ENCODE measurements around the gene DNER.

DNA sequence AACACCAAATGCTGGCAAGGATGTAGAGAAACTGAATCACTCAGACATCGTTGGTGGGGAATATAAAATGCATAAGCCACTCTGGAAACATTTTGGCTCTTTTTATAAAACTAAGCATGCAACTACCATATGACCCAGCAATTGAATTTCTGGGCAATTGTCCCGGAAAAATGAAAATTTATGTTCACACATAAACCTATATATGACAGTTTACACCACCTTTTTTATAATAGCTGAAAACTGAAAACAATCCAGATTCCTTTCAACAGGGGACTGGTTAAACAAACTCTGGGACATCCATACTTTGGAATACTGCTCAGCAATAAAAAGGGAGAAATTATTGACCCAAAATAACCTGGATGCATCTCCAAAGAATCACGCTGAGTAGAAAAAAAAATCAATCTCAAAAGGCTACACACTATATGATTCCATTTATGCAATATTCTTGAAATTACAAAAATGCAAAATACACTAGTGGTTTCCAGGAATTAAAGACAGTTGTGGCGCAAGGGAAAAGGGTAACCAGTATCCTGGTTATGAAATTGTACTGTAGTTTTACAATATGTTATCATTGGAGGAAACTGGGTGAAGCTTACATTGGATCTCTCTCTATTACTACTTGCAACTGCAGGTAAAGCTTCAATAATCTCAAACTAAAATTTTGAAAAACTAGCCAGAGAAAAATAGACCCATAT, 313.0 kb downstream of the DNER start:
- TF ChIP-seq, protein P1, sequence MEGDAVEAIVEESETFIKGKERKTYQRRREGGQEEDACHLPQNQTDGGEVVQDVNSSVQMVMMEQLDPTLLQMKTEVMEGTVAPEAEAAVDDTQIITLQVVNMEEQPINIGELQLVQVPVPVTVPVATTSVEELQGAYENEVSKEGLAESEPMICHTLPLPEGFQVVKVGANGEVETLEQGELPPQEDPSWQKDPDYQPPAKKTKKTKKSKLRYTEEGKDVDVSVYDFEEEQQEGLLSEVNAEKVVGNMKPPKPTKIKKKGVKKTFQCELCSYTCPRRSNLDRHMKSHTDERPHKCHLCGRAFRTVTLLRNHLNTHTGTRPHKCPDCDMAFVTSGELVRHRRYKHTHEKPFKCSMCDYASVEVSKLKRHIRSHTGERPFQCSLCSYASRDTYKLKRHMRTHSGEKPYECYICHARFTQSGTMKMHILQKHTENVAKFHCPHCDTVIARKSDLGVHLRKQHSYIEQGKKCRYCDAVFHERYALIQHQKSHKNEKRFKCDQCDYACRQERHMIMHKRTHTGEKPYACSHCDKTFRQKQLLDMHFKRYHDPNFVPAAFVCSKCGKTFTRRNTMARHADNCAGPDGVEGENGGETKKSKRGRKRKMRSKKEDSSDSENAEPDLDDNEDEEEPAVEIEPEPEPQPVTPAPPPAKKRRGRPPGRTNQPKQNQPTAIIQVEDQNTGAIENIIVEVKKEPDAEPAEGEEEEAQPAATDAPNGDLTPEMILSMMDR (IDR thresholded peaks at IDR 0.05): no peak
- TF ChIP-seq, protein P2, sequence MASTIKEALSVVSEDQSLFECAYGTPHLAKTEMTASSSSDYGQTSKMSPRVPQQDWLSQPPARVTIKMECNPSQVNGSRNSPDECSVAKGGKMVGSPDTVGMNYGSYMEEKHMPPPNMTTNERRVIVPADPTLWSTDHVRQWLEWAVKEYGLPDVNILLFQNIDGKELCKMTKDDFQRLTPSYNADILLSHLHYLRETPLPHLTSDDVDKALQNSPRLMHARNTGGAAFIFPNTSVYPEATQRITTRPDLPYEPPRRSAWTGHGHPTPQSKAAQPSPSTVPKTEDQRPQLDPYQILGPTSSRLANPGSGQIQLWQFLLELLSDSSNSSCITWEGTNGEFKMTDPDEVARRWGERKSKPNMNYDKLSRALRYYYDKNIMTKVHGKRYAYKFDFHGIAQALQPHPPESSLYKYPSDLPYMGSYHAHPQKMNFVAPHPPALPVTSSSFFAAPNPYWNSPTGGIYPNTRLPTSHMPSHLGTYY (CRISPR knock-in tag; IDR thresholded peaks at IDR 0.05): no peak
- TF ChIP-seq, protein P3, sequence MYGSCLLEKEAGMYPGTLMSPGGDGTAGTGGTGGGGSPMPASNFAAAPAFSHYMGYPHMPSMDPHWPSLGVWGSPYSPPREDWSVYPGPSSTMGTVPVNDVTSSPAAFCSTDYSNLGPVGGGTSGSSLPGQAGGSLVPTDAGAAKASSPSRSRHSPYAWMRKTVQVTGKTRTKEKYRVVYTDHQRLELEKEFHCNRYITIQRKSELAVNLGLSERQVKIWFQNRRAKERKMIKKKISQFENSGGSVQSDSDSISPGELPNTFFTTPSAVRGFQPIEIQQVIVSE (CRISPR knock-in tag; IDR thresholded peaks at IDR 0.05; ENCODE audit: borderline replicate concordance): no peak
- TF ChIP-seq ESRRA (CRISPR knock-in tag; IDR thresholded peaks at IDR 0.05; ENCODE audit: borderline replicate concordance): no peak
- no peak for TF ChIP-seq CBFB (CRISPR knock-in tag; IDR thresholded peaks at IDR 0.05; ENCODE audit: low read depth)
- no peak for TF ChIP-seq CREM (CRISPR knock-in tag; IDR thresholded peaks at IDR 0.05)
- TF ChIP-seq RELA (CRISPR knock-in tag; IDR thresholded peaks at IDR 0.05; ENCODE audit: borderline replicate concordance): no peak
- TF ChIP-seq NR1H2 (CRISPR knock-in tag; IDR thresholded peaks at IDR 0.05): no peak
- TF ChIP-seq, protein P4, sequence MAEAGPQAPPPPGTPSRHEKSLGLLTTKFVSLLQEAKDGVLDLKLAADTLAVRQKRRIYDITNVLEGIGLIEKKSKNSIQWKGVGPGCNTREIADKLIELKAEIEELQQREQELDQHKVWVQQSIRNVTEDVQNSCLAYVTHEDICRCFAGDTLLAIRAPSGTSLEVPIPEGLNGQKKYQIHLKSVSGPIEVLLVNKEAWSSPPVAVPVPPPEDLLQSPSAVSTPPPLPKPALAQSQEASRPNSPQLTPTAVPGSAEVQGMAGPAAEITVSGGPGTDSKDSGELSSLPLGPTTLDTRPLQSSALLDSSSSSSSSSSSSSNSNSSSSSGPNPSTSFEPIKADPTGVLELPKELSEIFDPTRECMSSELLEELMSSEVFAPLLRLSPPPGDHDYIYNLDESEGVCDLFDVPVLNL (CRISPR knock-in tag; IDR thresholded peaks at IDR 0.05; ENCODE audit: borderline replicate concordance, low read depth): no peak
- TF ChIP-seq, protein P5, sequence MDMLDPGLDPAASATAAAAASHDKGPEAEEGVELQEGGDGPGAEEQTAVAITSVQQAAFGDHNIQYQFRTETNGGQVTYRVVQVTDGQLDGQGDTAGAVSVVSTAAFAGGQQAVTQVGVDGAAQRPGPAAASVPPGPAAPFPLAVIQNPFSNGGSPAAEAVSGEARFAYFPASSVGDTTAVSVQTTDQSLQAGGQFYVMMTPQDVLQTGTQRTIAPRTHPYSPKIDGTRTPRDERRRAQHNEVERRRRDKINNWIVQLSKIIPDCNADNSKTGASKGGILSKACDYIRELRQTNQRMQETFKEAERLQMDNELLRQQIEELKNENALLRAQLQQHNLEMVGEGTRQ (CRISPR knock-in tag; IDR thresholded peaks at IDR 0.05): no peak
- TF ChIP-seq JUN (CRISPR knock-in tag; IDR thresholded peaks at IDR 0.05): no peak
- no peak for TF ChIP-seq CREB1 (CRISPR knock-in tag; IDR thresholded peaks at IDR 0.05)

Measured in WTC11 (cell line).